WTC11 (cell line): ENCODE results near the gene ELAVL1. TPM values are rescaled to one million over a fixed set of nuclear protein-coding genes. Genes with fewer than 3 reads are reported as not detected.

Experiments used
- ATAC-seq: fragments of 200-7000 bp; cut with Tn5 transposase; 2 replicates; pipeline ENCODE4 v1.10.0; 2021; ENCODE audit warnings: mild to moderate bottlenecking, moderate library complexity
- CTCF ChIA-PET: fragments of 300-600 bp; sonication (Branson Sonifier 250); formaldehyde crosslinking; loops from one replicate; lab custom pipeline; 2021; ENCODE audit warnings: antibody characterized with exemption; lab: Charles Lee
- POLR2A ChIA-PET: fragments of 350-600 bp; sonication (Branson Sonifier 250); formaldehyde crosslinking; loops from one replicate; lab custom pipeline; 2021; ENCODE audit warnings: antibody characterized with exemption; lab: Charles Lee
- DNase-seq: peaks from one replicate; pipeline ENCODE4 v3.0.0; 2021; ENCODE audit warnings: low spot score
- H3K27ac Mint-ChIP-seq: 2 replicates; pipeline ENCODE4 v1.8.0; 2021; ENCODE audit warnings: mixed read lengths
- H3K27me3 Mint-ChIP-seq: 2 replicates; pipeline ENCODE4 v1.8.0; 2021; ENCODE audit warnings: low read depth, mild to moderate bottlenecking, moderate library complexity, mixed read lengths
- H3K36me3 Mint-ChIP-seq: 2 replicates; pipeline ENCODE4 v1.8.0; 2021; ENCODE audit warnings: mixed read lengths
- H3K4me1 Mint-ChIP-seq: 2 replicates; pipeline ENCODE4 v1.8.0; 2022; ENCODE audit warnings: mixed read lengths
- H3K4me3 Mint-ChIP-seq: 2 replicates; pipeline ENCODE4 v1.8.0; 2021; ENCODE audit warnings: mild to moderate bottlenecking, moderate library complexity, mixed read lengths
- H3K9me3 Mint-ChIP-seq: 2 replicates; pipeline ENCODE4 v1.8.0; 2021; ENCODE audit warnings: mixed read lengths
- ATF1 ChIP-seq: sonication (generic); formaldehyde crosslinking; IDR thresholded peaks from 2 replicates; pipeline ENCODE4 v1.8.1; 2023; ENCODE audit warnings: mild to moderate bottlenecking, moderate library complexity, missing genetic modification reagents
- CBFB ChIP-seq: sonication (generic); formaldehyde crosslinking; IDR thresholded peaks from 2 replicates; pipeline ENCODE4 v1.8.1; 2022; ENCODE audit warnings: mild to moderate bottlenecking, low read depth, missing genetic modification reagents
- ERG ChIP-seq: fragments of 250-450 bp; sonication (Bioruptor Pico); IDR thresholded peaks from 2 replicates; pipeline ENCODE4 v1.8.0; 2021; ENCODE audit warnings: mild to moderate bottlenecking
- ETV6 ChIP-seq: sonication (generic); formaldehyde crosslinking; IDR thresholded peaks from 2 replicates; pipeline ENCODE4 v1.8.1; 2022; ENCODE audit warnings: mild to moderate bottlenecking, missing genetic modification reagents
- FOXK1 ChIP-seq: sonication (generic); formaldehyde crosslinking; IDR thresholded peaks from 2 replicates; pipeline ENCODE4 v1.8.0; 2022; ENCODE audit warnings: mild to moderate bottlenecking, moderate library complexity, missing genetic modification reagents
- FOXP1 ChIP-seq: sonication (generic); formaldehyde crosslinking; IDR thresholded peaks from 2 replicates; pipeline ENCODE4 v1.8.0; 2022; ENCODE audit warnings: missing genetic modification reagents, mild to moderate bottlenecking, moderate library complexity, borderline replicate concordance
- NFE2L1 ChIP-seq: sonication (generic); formaldehyde crosslinking; IDR thresholded peaks from 2 replicates; pipeline ENCODE4 v1.8.1; 2023; ENCODE audit warnings: missing genetic modification reagents
- NR3C1 ChIP-seq: sonication (generic); formaldehyde crosslinking; conservative IDR thresholded peaks from 2 replicates; pipeline ENCODE4 v1.8.1; 2023; ENCODE audit warnings: low read depth, mild to moderate bottlenecking, missing genetic modification reagents
- RELA ChIP-seq: sonication (generic); formaldehyde crosslinking; IDR thresholded peaks from 2 replicates; pipeline ENCODE4 v1.8.1; 2022; ENCODE audit warnings: missing genetic modification reagents, mild to moderate bottlenecking, borderline replicate concordance
- RORB ChIP-seq: fragments of 250-450 bp; sonication (Bioruptor Pico); IDR thresholded peaks from 2 replicates; pipeline ENCODE4 v1.9.0; 2021; ENCODE audit warnings: mild to moderate bottlenecking
- SP1 ChIP-seq: sonication (generic); formaldehyde crosslinking; conservative IDR thresholded peaks from 2 replicates; pipeline ENCODE4 v1.8.1; 2022; ENCODE audit warnings: missing genetic modification reagents
- USF2 ChIP-seq: sonication (generic); formaldehyde crosslinking; IDR thresholded peaks from 2 replicates; pipeline ENCODE4 v1.8.1; 2023; ENCODE audit warnings: mild to moderate bottlenecking, missing genetic modification reagents, moderate library complexity
- ZBTB21 ChIP-seq: sonication (generic); formaldehyde crosslinking; IDR thresholded peaks from 2 replicates; pipeline ENCODE4 v1.8.1; 2023; ENCODE audit warnings: mild to moderate bottlenecking, missing genetic modification reagents, borderline replicate concordance
- ZNF121 ChIP-seq: sonication (generic); formaldehyde crosslinking; IDR thresholded peaks from 2 replicates; pipeline ENCODE4 v1.8.0; 2023; ENCODE audit warnings: missing genetic modification reagents
- ZNF232 ChIP-seq: sonication (generic); formaldehyde crosslinking; IDR thresholded peaks from 2 replicates; pipeline ENCODE4 v1.8.0; 2022; ENCODE audit warnings: mild to moderate bottlenecking, missing genetic modification reagents
- ZNF263 ChIP-seq: sonication (generic); formaldehyde crosslinking; IDR thresholded peaks from 2 replicates; pipeline ENCODE4 v1.8.1; 2022; ENCODE audit warnings: low read depth, mild to moderate bottlenecking, moderate library complexity, missing genetic modification reagents
- total RNA-seq: library from RNA; stranded (reverse); gene quantifications from 3 replicates; pipeline ENCODE4 v1.2.3, GENCODE V29; 2021
- TF ChIP-seq, protein P1 (sequence below): sonication (generic); formaldehyde crosslinking; IDR thresholded peaks from 2 replicates; pipeline ENCODE4 v1.8.1; 2023; ENCODE audit warnings: mild to moderate bottlenecking, missing genetic modification reagents
- TF ChIP-seq, protein P2 (sequence below): sonication (generic); formaldehyde crosslinking; IDR thresholded peaks from 2 replicates; pipeline ENCODE4 v1.8.0; 2022; ENCODE audit warnings: mild to moderate bottlenecking, missing genetic modification reagents
- TF ChIP-seq, protein P3 (sequence below): sonication (generic); formaldehyde crosslinking; IDR thresholded peaks from 2 replicates; pipeline ENCODE4 v1.8.1; 2023; ENCODE audit warnings: mild to moderate bottlenecking, missing genetic modification reagents
- TF ChIP-seq, protein P4 (sequence below): fragments of 250-450 bp; sonication (Bioruptor Pico); IDR thresholded peaks from 2 replicates; pipeline ENCODE4 v1.9.0; 2021; ENCODE audit warnings: mild to moderate bottlenecking
- TF ChIP-seq, protein P5 (sequence below): sonication (generic); formaldehyde crosslinking; IDR thresholded peaks from 2 replicates; pipeline ENCODE4 v1.8.0; 2023; ENCODE audit warnings: mild to moderate bottlenecking, missing genetic modification reagents

ELAVL1 gene
- total RNA-seq, 1 experiment from 2014 or later, result 160 TPM

GRCh38 chr19:7999376-7999775 lies 6.1 kb downstream of the ELAVL1 start:
- POLR2A ChIA-PET, result no interaction called here
- ATAC-seq (no peak), DNase-seq (no peak)
- CTCF ChIA-PET, result interaction anchor here (1.3 to 2.9 kb wide), 2 partner anchors 29 to 55 kb away, joined by 7 to 14 read pairs; partner anchors contain the start of gene TIMM44
- Mint-ChIP-seq H3K9me3 (no peaks in the 10 kb centered on the region), H3K4me1 (peaks cover 59% of the 10 kb centered on the region), H3K27me3 (no peaks in the 10 kb centered on the region), H3K27ac (peak overlapping the region; percentile 73; the same call in 1 of the 2 replicates), H3K4me3 (no peak overlapping the region), H3K36me3 (peaks cover 15% of the 10 kb centered on the region)
- TF ChIP-seq, protein P1, sequence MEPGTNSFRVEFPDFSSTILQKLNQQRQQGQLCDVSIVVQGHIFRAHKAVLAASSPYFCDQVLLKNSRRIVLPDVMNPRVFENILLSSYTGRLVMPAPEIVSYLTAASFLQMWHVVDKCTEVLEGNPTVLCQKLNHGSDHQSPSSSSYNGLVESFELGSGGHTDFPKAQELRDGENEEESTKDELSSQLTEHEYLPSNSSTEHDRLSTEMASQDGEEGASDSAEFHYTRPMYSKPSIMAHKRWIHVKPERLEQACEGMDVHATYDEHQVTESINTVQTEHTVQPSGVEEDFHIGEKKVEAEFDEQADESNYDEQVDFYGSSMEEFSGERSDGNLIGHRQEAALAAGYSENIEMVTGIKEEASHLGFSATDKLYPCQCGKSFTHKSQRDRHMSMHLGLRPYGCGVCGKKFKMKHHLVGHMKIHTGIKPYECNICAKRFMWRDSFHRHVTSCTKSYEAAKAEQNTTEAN (CRISPR knock-in tag), result no peak
- TF ChIP-seq NFE2L1 (CRISPR knock-in tag) (no peak), SP1 (CRISPR knock-in tag) (no peak)

DNA sequence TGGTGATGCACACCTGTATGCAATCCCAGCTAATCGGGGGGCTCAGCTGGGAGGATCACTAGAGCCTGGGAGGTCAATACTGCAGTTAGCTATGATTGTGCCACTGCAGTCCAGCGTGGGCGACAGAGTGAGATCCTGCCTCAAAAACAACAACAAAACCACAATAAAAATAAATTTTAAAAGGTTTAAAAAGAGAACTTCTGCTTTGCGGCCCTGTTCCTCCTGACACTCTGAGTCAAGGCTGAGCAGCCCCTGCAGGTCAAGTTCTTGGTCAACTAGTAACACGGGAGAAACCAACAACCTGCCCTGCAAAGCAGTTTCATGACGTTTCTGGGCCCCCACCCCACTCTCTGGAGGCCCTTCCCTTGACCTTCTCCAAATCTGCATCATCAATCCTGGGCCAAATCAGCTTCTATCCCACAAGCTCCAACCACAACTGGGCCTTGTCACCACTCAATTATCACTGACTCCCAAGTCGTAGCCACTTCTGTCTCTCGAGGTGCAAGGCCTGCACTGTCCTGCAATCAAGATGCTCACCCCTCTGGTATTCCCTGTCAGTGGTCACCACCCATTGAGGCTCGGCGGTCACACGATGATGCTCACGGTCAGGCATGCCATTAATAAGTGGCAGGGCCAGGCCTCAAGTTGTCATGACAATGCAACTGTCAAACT lies 7.5 kb downstream of the ELAVL1 start:
- TF ChIP-seq, protein P2, sequence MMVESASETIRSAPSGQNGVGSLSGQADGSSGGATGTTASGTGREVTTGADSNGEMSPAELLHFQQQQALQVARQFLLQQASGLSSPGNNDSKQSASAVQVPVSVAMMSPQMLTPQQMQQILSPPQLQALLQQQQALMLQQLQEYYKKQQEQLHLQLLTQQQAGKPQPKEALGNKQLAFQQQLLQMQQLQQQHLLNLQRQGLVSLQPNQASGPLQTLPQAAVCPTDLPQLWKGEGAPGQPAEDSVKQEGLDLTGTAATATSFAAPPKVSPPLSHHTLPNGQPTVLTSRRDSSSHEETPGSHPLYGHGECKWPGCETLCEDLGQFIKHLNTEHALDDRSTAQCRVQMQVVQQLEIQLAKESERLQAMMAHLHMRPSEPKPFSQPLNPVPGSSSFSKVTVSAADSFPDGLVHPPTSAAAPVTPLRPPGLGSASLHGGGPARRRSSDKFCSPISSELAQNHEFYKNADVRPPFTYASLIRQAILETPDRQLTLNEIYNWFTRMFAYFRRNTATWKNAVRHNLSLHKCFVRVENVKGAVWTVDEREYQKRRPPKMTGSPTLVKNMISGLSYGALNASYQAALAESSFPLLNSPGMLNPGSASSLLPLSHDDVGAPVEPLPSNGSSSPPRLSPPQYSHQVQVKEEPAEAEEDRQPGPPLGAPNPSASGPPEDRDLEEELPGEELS (CRISPR knock-in tag), result no peak
- TF ChIP-seq ZNF263 (CRISPR knock-in tag) (no peak), ETV6 (CRISPR knock-in tag) (no peak), RORB (no peak), ZNF121 (no peak), ZBTB21 (no peak), ATF1 (CRISPR knock-in tag) (no peak), RELA (no peak), USF2 (no peak), ERG (no peak), FOXK1 (CRISPR knock-in tag) (no peak), FOXP1 (no peak), NR3C1 (CRISPR knock-in tag) (no peak), CBFB (no peak), ZNF232 (CRISPR knock-in tag) (no peak)
- TF ChIP-seq, protein P3, sequence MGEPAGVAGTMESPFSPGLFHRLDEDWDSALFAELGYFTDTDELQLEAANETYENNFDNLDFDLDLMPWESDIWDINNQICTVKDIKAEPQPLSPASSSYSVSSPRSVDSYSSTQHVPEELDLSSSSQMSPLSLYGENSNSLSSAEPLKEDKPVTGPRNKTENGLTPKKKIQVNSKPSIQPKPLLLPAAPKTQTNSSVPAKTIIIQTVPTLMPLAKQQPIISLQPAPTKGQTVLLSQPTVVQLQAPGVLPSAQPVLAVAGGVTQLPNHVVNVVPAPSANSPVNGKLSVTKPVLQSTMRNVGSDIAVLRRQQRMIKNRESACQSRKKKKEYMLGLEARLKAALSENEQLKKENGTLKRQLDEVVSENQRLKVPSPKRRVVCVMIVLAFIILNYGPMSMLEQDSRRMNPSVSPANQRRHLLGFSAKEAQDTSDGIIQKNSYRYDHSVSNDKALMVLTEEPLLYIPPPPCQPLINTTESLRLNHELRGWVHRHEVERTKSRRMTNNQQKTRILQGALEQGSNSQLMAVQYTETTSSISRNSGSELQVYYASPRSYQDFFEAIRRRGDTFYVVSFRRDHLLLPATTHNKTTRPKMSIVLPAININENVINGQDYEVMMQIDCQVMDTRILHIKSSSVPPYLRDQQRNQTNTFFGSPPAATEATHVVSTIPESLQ, result no peak
- TF ChIP-seq, protein P4, sequence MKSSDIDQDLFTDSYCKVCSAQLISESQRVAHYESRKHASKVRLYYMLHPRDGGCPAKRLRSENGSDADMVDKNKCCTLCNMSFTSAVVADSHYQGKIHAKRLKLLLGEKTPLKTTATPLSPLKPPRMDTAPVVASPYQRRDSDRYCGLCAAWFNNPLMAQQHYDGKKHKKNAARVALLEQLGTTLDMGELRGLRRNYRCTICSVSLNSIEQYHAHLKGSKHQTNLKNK (CRISPR knock-in tag), result no peak
- TF ChIP-seq, protein P5, sequence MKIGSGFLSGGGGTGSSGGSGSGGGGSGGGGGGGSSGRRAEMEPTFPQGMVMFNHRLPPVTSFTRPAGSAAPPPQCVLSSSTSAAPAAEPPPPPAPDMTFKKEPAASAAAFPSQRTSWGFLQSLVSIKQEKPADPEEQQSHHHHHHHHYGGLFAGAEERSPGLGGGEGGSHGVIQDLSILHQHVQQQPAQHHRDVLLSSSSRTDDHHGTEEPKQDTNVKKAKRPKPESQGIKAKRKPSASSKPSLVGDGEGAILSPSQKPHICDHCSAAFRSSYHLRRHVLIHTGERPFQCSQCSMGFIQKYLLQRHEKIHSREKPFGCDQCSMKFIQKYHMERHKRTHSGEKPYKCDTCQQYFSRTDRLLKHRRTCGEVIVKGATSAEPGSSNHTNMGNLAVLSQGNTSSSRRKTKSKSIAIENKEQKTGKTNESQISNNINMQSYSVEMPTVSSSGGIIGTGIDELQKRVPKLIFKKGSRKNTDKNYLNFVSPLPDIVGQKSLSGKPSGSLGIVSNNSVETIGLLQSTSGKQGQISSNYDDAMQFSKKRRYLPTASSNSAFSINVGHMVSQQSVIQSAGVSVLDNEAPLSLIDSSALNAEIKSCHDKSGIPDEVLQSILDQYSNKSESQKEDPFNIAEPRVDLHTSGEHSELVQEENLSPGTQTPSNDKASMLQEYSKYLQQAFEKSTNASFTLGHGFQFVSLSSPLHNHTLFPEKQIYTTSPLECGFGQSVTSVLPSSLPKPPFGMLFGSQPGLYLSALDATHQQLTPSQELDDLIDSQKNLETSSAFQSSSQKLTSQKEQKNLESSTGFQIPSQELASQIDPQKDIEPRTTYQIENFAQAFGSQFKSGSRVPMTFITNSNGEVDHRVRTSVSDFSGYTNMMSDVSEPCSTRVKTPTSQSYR, result no peak
- DNase-seq (no peak), ATAC-seq (no peak)
- Mint-ChIP-seq H3K27me3 (no peaks in the 10 kb centered on the region), H3K36me3 (peaks cover 14% of the 10 kb centered on the region), H3K9me3 (no peaks in the 10 kb centered on the region), H3K4me3 (no peak overlapping the region), H3K4me1 (peaks cover 59% of the 10 kb centered on the region), H3K27ac (0 out of 2 replicates have a peak overlapping the region, but pooled peaks have one; percentile 67)
- ChIA-PET POLR2A (no interaction called here), CTCF (interaction anchor here (1.3 to 2.9 kb wide), 2 partner anchors 27 to 54 kb away, joined by 7 to 14 read pairs; partner anchors contain the start of gene TIMM44)
